ENCODE data around the gene CRYBG2.

- TF ChIP-seq POLR2AphosphoS5 (IDR thresholded peaks at IDR 0.05; ENCODE audit: insufficient read depth in 1 of 2, low read depth in 1 of 2) (no peak), CTCF (IDR thresholded peaks at IDR 0.05) (no peak), POLR2A (IDR thresholded peaks at IDR 0.05) (no peak)
Observed at GRCh38 chr1:26375081-26375480, 21.2 kb upstream of the CRYBG2 start.

Data from vagina (tissue), 2 donors.